ENCODE data around the gene SLC31A2.

The SLC31A2 gene

DNA sequence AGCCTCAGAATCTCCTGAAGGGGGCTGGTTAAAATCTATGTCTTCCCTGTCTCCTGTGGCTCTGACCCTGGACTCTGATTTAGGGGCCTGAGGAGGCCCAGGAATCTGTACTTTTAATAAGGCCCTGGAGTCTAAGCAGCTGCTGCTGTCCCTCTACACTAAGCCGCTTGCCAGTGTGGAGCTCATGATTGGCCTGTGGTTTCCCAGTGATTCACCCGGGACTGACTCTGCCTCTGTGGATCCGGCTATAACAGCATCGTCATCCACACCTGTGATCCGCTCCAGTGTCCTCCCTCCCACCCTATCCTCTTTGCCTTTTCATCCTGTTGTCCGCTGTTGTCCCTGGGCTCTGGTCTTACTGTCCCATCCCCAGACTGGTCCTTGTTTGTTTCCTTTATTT is 3.7 kb downstream of the SLC31A2 start:
- no peaks in the 10 kb centered on the region for H3K4me1 ChIP-seq (ENCODE audit: control insufficient read depth, insufficient read depth, low read length)
- no peaks in the 10 kb centered on the region for H3K36me3 ChIP-seq (ENCODE audit: control insufficient read depth, insufficient read depth, low read length)
- no peak overlapping the region for H3K4me3 ChIP-seq (ENCODE audit: low read depth, low read length)
- H3K27me3 ChIP-seq (ENCODE audit: control insufficient read depth, insufficient read depth, low read length): peaks cover 16% of the 10 kb centered on the region
- no peak overlapping the region for H3K9ac ChIP-seq (ENCODE audit: low read depth, low read length)
- no peaks in the 10 kb centered on the region for H3K9me3 ChIP-seq (ENCODE audit: control insufficient read depth, insufficient read depth, low read length)

DNA sequence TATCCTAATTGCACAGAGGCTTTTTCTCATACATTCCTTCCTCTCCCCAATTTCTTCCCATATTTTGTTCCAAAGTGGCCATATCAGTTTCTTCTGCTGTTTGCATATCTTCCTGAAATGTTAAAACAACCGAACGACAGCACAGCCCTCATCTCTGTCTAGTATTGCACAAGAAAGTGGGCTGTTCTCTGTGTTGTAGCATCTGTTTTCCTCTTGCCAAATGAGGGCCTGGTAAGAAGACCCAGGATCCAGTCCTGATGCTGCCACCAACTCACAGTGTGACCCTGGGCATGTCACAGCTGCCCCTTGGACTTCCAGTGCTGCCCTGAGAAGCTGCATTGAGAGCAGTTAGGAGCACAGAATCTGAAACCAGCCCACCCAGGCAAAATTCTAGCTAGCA is 4.1 kb downstream of the SLC31A2 start:
- H3K9me3 ChIP-seq (ENCODE audit: control insufficient read depth, insufficient read depth, low read length): no peaks in the 10 kb centered on the region
- no peaks in the 10 kb centered on the region for H3K36me3 ChIP-seq (ENCODE audit: control insufficient read depth, insufficient read depth, low read length)
- H3K27me3 ChIP-seq (ENCODE audit: control insufficient read depth, insufficient read depth, low read length): peaks cover 16% of the 10 kb centered on the region
- no peak overlapping the region for H3K4me3 ChIP-seq (ENCODE audit: low read depth, low read length)
- no peaks in the 10 kb centered on the region for H3K4me1 ChIP-seq (ENCODE audit: control insufficient read depth, insufficient read depth, low read length)
- no peak overlapping the region for H3K9ac ChIP-seq (ENCODE audit: low read depth, low read length)

DNA sequence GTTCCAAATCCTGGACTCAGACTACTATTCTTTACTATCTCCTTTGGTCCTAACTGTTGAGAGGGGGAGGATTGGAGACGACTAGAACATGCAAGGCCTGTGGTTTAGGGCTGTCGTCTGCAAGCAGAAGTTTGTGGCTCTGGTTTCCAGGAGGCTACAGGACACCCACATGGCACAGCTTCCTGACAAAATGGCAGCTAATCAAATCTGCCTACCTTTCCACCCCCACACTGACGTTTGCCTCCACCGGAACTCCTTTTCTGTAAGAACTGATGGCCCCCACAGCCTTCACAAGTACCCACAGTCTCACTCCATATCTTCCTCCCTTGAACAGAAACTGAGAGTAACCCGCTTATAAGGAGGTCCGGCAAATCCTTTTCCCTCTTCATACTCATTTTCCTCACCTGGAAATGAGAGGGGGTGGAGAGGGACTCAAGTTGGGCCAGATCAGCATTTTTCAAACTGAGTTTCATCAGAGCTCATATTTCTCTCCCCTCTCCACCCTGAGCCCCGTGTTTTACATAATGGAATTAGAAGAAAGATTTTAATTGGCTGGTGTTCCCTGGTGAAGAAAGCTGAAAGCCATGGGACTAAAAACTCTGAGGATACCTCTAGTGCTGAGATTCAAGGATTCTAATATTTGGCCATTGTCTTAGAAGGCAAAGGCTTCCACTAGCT is 5.2 kb downstream of the SLC31A2 start:
- Histone ChIP-seq H3K9me3 (ENCODE audit: control insufficient read depth, insufficient read depth, low read length) (no peaks in the 10 kb centered on the region), H3K4me1 (ENCODE audit: control insufficient read depth, insufficient read depth, low read length) (peaks cover 2% of the 10 kb centered on the region), H3K9ac (ENCODE audit: low read depth, low read length) (no peak overlapping the region), H3K36me3 (ENCODE audit: control insufficient read depth, insufficient read depth, low read length) (no peaks in the 10 kb centered on the region), H3K27me3 (ENCODE audit: control insufficient read depth, insufficient read depth, low read length) (peaks cover 16% of the 10 kb centered on the region), H3K4me3 (ENCODE audit: low read depth, low read length) (no peak overlapping the region)

DNA sequence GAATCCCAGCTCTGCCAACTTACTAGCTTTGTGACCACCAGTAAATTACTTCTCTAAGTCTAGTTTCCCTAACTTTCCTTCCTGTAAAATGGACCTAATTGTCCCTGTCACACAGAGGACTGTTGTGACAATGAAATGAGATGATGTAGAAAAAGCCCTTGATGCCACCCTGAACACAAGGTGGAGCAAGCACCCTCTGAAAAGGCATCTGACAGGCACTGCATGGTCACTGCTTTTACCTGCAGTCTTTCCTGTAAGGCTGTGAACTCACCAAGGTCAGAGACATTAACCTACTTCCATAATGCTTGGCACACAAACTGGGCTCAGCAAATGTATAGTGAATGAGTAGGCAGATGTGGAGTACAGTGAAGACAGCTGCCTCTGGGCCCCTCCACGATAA is 6.1 kb downstream of the SLC31A2 start:
- Histone ChIP-seq H3K4me1 (ENCODE audit: control insufficient read depth, insufficient read depth, low read length) (peaks cover 7% of the 10 kb centered on the region), H3K36me3 (ENCODE audit: control insufficient read depth, insufficient read depth, low read length) (no peaks in the 10 kb centered on the region), H3K27me3 (ENCODE audit: control insufficient read depth, insufficient read depth, low read length) (peaks cover 11% of the 10 kb centered on the region), H3K9ac (ENCODE audit: low read depth, low read length) (no peak overlapping the region), H3K9me3 (ENCODE audit: control insufficient read depth, insufficient read depth, low read length) (no peaks in the 10 kb centered on the region), H3K4me3 (ENCODE audit: low read depth, low read length) (no peak overlapping the region)

GRCh38 chr9:113158446-113158845 is 7.6 kb downstream of the SLC31A2 start:
- no peaks in the 10 kb centered on the region for H3K9me3 ChIP-seq (ENCODE audit: control insufficient read depth, insufficient read depth, low read length)
- H3K4me3 ChIP-seq (ENCODE audit: low read depth, low read length): no peak overlapping the region

GRCh38 chr9:113160571-113160970 is 9.8 kb downstream of the SLC31A2 start:
- Histone ChIP-seq H3K36me3 (ENCODE audit: control insufficient read depth, insufficient read depth, low read length) (peaks cover 6% of the 10 kb centered on the region), H3K4me3 (ENCODE audit: low read depth, low read length) (no peak overlapping the region), H3K9ac (ENCODE audit: low read depth, low read length) (no peak overlapping the region), H3K4me1 (ENCODE audit: control insufficient read depth, insufficient read depth, low read length) (peaks cover 7% of the 10 kb centered on the region), H3K27me3 (ENCODE audit: control insufficient read depth, insufficient read depth, low read length) (no peaks in the 10 kb centered on the region), H3K9me3 (ENCODE audit: control insufficient read depth, insufficient read depth, low read length) (no peaks in the 10 kb centered on the region)

More at GRCh38 chr9:113158446-113158845, 7.6 kb downstream of the SLC31A2 start:
- H3K36me3 ChIP-seq (ENCODE audit: control insufficient read depth, insufficient read depth, low read length): no peaks in the 10 kb centered on the region
- H3K27me3 ChIP-seq (ENCODE audit: control insufficient read depth, insufficient read depth, low read length): no peaks in the 10 kb centered on the region
- H3K4me1 ChIP-seq (ENCODE audit: control insufficient read depth, insufficient read depth, low read length): peaks cover 7% of the 10 kb centered on the region
- H3K9ac ChIP-seq (ENCODE audit: low read depth, low read length): no peak overlapping the region

- H3K9me3 ChIP-seq (ENCODE audit: control insufficient read depth, insufficient read depth, low read length): no peaks in the 10 kb centered on the region
- H3K36me3 ChIP-seq (ENCODE audit: control insufficient read depth, insufficient read depth, low read length): peaks cover 15% of the 10 kb centered on the region
- no peaks in the 10 kb centered on the region for H3K27me3 ChIP-seq (ENCODE audit: control insufficient read depth, insufficient read depth, low read length)
- H3K9ac ChIP-seq (ENCODE audit: low read depth, low read length): no peak overlapping the region
- peaks cover 7% of the 10 kb centered on the region for H3K4me1 ChIP-seq (ENCODE audit: control insufficient read depth, insufficient read depth, low read length)
- no peak overlapping the region for H3K4me3 ChIP-seq (ENCODE audit: low read depth, low read length)
Measured at GRCh38 chr9:113163001-113163400, 12.2 kb downstream of the SLC31A2 start.

DNA sequence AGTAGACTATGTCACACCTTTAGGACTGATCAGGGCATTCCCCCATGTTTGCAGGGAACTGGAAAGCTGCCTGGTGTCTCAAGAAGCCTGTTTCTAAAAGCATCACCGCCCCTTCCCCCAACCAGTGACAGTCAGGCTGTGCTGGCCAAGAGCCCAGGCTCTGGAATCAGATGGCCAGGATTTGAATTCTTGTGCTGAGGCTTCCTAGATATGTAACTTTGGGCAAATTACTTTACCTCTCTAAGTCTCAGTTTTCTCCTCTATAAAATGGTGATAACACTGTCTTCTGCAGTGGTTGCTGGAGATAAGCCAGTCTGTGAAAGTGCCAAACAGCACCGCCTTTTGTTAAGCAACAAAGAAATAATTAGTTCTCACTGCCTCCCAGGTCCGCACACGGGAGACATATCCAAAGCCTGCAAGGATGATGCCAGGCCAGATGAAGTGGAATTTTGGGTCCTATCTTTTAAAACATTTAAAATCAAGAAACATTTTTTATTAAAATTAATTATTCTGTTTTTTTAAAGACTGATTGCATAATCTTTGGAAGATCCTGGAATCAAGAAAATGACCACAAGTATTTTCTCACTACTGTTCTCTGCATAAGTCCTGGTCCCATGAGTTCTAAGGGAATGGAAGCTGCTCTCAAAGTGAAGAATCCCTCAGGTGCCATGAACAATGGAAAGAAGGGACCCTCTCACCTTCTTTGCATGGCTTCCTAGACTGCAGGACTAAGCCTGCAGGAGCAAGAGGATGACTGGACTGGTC is 13.9 kb downstream of the SLC31A2 start:
- H3K9ac ChIP-seq (ENCODE audit: low read depth, low read length): no peak overlapping the region
- peaks cover 28% of the 10 kb centered on the region for H3K36me3 ChIP-seq (ENCODE audit: control insufficient read depth, insufficient read depth, low read length)
- H3K27me3 ChIP-seq (ENCODE audit: control insufficient read depth, insufficient read depth, low read length): no peaks in the 10 kb centered on the region
- no peaks in the 10 kb centered on the region for H3K9me3 ChIP-seq (ENCODE audit: control insufficient read depth, insufficient read depth, low read length)
- H3K4me3 ChIP-seq (ENCODE audit: low read depth, low read length): no peak overlapping the region
- peaks cover 7% of the 10 kb centered on the region for H3K4me1 ChIP-seq (ENCODE audit: control insufficient read depth, insufficient read depth, low read length)

DNA sequence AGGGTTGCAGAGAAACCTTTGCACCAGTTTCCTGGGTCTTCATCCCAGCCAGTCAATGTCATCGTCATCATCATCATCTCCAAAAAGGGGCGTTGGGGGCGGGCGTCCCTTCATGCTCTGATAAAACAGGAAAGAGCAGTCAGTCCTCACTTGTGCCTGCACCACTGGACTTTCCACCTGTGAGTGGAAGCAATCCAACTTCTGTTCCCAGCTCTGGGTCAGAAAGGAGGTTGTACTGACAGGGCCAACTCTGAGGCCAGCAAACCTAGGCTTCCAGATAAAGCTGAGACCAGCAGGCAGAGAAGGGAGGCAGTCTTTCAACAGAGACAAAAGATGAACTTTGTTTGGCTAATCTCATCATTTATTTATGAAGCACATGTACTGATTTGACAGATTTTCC is 15.2 kb downstream of the SLC31A2 start:
- H3K36me3 ChIP-seq (ENCODE audit: control insufficient read depth, insufficient read depth, low read length): peaks cover 31% of the 10 kb centered on the region
- no peaks in the 10 kb centered on the region for H3K27me3 ChIP-seq (ENCODE audit: control insufficient read depth, insufficient read depth, low read length)
- no peak overlapping the region for H3K4me3 ChIP-seq (ENCODE audit: low read depth, low read length)
- no peak overlapping the region for H3K9ac ChIP-seq (ENCODE audit: low read depth, low read length)
- no peaks in the 10 kb centered on the region for H3K9me3 ChIP-seq (ENCODE audit: control insufficient read depth, insufficient read depth, low read length)
- peaks cover 5% of the 10 kb centered on the region for H3K4me1 ChIP-seq (ENCODE audit: control insufficient read depth, insufficient read depth, low read length)

GRCh38 chr9:113168809-113169208 is 18.0 kb downstream of the SLC31A2 start:
- Histone ChIP-seq H3K27me3 (ENCODE audit: control insufficient read depth, insufficient read depth, low read length) (no peaks in the 10 kb centered on the region), H3K4me3 (ENCODE audit: low read depth, low read length) (no peak overlapping the region), H3K9me3 (ENCODE audit: control insufficient read depth, insufficient read depth, low read length) (no peaks in the 10 kb centered on the region), H3K4me1 (ENCODE audit: control insufficient read depth, insufficient read depth, low read length) (no peaks in the 10 kb centered on the region), H3K36me3 (ENCODE audit: control insufficient read depth, insufficient read depth, low read length) (peaks cover 37% of the 10 kb centered on the region), H3K9ac (ENCODE audit: low read depth, low read length) (no peak overlapping the region)

DNA sequence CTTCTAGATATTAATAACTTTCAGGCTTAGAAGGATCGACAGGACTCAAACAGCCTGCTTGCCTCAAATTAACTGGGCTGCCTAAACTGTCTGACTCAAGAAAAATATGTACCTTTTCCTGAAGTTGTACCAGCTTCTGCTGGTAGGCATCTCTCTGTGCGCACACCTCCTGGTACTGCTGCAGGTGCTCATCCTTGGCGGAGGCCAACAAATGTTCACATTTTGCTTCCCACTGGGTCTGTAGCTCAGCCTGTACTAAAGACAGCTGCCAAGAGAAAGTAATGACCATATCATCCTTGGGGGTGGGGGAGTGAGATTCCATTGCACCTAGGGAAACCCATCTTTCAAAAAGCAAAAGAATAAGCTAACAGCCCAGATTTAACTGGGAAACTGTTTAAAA is 22.5 kb downstream of the SLC31A2 start:
- no peaks in the 10 kb centered on the region for H3K9me3 ChIP-seq (ENCODE audit: control insufficient read depth, insufficient read depth, low read length)
- no peaks in the 10 kb centered on the region for H3K27me3 ChIP-seq (ENCODE audit: control insufficient read depth, insufficient read depth, low read length)
- H3K9ac ChIP-seq (ENCODE audit: low read depth, low read length): no peak overlapping the region
- no peaks in the 10 kb centered on the region for H3K4me1 ChIP-seq (ENCODE audit: control insufficient read depth, insufficient read depth, low read length)
- H3K36me3 ChIP-seq (ENCODE audit: control insufficient read depth, insufficient read depth, low read length): peaks cover 27% of the 10 kb centered on the region
- H3K4me3 ChIP-seq (ENCODE audit: low read depth, low read length): no peak overlapping the region

DNA sequence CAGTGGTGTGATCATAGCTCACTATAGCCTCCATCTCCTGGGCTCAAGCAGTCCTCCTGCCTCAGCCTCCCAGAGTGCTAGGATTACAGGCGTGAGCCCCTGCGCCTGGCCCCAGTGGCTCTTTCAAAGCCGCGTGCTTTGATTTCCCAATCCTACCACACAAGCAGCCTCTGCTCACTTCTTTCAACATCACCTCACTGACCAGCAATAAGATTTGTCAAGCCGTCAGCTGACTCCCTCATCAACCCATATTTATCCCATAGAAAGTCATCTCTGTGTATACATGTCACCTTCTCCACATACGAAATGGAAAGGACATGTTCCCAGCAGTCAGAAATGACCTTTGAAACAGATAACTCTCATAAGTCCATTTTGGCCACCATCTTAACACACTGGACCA is 26.0 kb downstream of the SLC31A2 start:
- Histone ChIP-seq H3K27me3 (ENCODE audit: control insufficient read depth, insufficient read depth, low read length) (no peaks in the 10 kb centered on the region), H3K4me3 (ENCODE audit: low read depth, low read length) (no peak overlapping the region), H3K36me3 (ENCODE audit: control insufficient read depth, insufficient read depth, low read length) (peaks cover 14% of the 10 kb centered on the region), H3K9me3 (ENCODE audit: control insufficient read depth, insufficient read depth, low read length) (no peaks in the 10 kb centered on the region), H3K4me1 (ENCODE audit: control insufficient read depth, insufficient read depth, low read length) (no peaks in the 10 kb centered on the region), H3K9ac (ENCODE audit: low read depth, low read length) (no peak overlapping the region)
